ENCODE results near the gene C11orf87.

C11orf87 gene

DNA sequence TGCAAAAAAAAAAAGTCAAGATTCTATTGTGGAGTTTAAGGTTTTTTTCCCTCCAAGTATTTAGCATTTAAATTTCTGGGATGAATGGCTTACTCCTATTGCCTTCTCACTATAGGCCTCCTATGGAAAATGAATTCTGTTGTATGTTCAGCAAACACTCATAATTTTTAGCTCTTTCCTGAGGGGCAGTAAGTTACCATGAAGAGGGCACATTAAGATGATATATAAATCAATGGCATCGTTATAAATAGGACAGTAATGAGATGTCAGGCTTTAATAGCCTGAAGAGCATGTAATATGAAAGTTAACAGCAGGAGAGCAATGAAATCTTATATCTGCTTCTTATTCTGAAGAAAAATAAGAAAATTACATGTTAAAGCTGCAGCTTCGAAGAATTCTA is 32.9 kb downstream of the C11orf87 start:
- no peak for DNase-seq

Measured in NCI-H2081 treated with DMSO at 0.1 percent for 48 hours (cell line).